SKM-1 treated with dmso at 0.1 percent for 144 hours (cell line): Measurements from ENCODE around the gene FILIP1L.
"Not testable (repeated sequence)": the region's sequence is repeated elsewhere in the genome, so short reads cannot be mapped to it uniquely, and the experiment has no call there.

Experiments used
- DNase-seq: peaks from one replicate; lab custom pipeline; 2025; ENCODE audit not compliant: unreplicated experiment; lab: John Stamatoyannopoulos, UW

Gene FILIP1L

GRCh38 chr3:100075851-100076730, 38.2 kb downstream of the FILIP1L start:
- DNase-seq, result no peak

- no peak for DNase-seq
Measured at GRCh38 chr3:100075196-100075595, 39.1 kb downstream of the FILIP1L start.

- peak; percentile 73 for DNase-seq
Measured at GRCh38 chr3:100073714-100074307, 40.5 kb downstream of the FILIP1L start.

- DNase-seq, result no peak
Measured at GRCh38 chr3:100073049-100073713, 41.1 kb downstream of the FILIP1L start.

- peak; percentile 86 for DNase-seq
Measured at GRCh38 chr3:100072326-100073048, 41.8 kb downstream of the FILIP1L start.

GRCh38 chr3:100069472-100069871, 44.8 kb downstream of the FILIP1L start:
- no peak for DNase-seq

- DNase-seq, result peak; percentile 64
Measured at GRCh38 chr3:100068826-100069225, 45.5 kb downstream of the FILIP1L start.

GRCh38 chr3:100067589-100067988, 46.7 kb downstream of the FILIP1L start:
- DNase-seq, result no peak

- DNase-seq, result no peak
Measured at GRCh38 chr3:100063929-100064461, 50.3 kb downstream of the FILIP1L start.

GRCh38 chr3:100062665-100063064, 51.6 kb downstream of the FILIP1L start:
- DNase-seq, result no peak

GRCh38 chr3:100060685-100061484, 53.4 kb downstream of the FILIP1L start:
- DNase-seq, result peak; percentile 66

GRCh38 chr3:100059472-100059871, 54.8 kb downstream of the FILIP1L start:
- DNase-seq, result no peak

GRCh38 chr3:100057716-100058575, 56.4 kb downstream of the FILIP1L start:
- DNase-seq, result no peak

GRCh38 chr3:100053951-100054620, 60.2 kb downstream of the FILIP1L start:
- DNase-seq, result no peak

- not testable (repeated sequence) for DNase-seq
Measured at GRCh38 chr3:100051513-100051912, 62.8 kb downstream of the FILIP1L start.

- no peak for DNase-seq
Measured at GRCh38 chr3:100048248-100048647, 66.1 kb downstream of the FILIP1L start.

- peak; percentile 42 for DNase-seq
Measured at GRCh38 chr3:100047455-100048141, 66.7 kb downstream of the FILIP1L start.

GRCh38 chr3:100046986-100047385, 67.3 kb downstream of the FILIP1L start:
- peak; percentile 11 for DNase-seq
